Stimulated activated CD4-positive, alpha-beta T cell treated with anti-CD3 and anti-CD28 coated beads, Interleukin-1b, Interleukin-23, amount 100 ng/mL, for 48 hours (primary cell): ENCODE measurements around the gene TIA1.
"Not testable (repeated sequence)": the region's sequence is repeated elsewhere in the genome, so short reads cannot be mapped to it uniquely, and the experiment has no call there.

Source experiments
- DNase-seq: peaks from one replicate; pipeline ENCODE4 v3.0.0-alpha.2; 2020

TIA1 gene

GRCh38 chr2:70214953-70215549 lies 33.4 kb downstream of the TIA1 start:
- DNase-seq, result no peak

GRCh38 chr2:70214365-70214764 lies 34.1 kb downstream of the TIA1 start:
- no peak for DNase-seq

DNA sequence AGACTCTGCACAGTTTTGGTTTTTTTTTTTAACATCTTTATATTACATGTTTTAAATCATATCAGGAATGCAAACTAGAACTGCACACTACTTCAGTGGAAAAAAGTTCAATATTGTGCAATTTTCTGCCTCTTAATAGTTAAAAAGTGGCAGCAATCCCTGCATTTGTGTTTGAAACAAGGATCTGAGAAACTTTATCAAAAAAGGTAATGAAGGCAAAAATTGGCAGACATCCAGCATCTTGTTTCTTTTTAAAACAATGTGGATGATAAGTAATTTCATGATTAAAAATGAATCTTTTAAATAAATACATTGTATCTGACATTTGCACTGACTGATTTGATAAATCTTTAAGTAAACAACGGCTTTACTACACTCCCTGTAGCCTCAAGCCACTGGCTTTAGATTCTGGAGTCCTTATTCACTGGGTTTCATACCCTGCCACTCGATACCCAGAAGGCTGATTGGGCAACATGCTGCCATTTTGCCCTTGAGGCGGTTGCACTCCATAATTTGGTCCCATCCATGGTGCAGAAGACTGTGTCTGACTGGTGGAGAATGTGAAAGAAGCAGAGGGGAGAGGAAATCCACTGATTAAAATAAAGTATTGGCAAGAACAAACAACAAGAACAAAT lies 36.0 kb downstream of the TIA1 start:
- DNase-seq, result no peak

DNA sequence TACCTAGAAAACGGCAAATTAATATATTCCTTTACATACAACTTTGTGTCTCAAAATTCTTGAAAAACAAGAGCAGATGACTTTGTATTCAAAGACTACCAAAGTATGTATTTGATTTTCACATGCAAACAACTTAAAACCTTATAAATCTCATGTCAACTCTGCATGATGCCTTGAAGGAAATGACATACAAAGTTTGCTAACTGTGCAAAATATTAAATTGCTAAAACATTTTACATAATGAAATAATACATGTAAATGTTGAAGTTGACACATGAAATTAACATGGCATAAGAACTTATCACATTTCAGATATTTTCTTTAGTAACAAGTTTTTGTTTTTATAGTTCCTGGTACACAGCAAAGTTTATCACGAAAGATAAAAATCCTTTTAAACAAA lies 36.8 kb downstream of the TIA1 start:
- no peak for DNase-seq

GRCh38 chr2:70204452-70204851 lies 44.0 kb downstream of the TIA1 start:
- DNase-seq, result no peak

DNA sequence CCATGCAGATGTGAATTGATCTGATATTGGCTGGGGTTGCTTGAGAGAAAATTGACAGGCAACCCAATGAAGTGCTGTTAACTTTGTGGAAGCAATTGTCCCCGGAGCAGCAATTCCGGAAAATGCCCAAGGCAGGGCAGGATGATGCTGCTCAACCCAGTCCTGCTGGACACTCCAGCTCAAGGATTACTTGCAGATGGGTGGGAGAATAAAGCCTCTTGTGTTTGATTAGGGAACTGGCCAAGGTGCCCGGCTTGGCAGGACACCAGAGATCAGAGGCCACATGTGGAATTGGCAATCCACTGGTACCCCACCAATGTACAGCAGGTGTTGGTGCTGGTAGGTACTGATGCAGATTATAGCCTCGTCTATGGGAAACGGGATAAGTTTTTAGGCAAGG lies 45.3 kb downstream of the TIA1 start:
- DNase-seq, result no peak

- DNase-seq, result no peak
Measured at GRCh38 chr2:70202236-70202806, 46.1 kb downstream of the TIA1 start.

GRCh38 chr2:70201831-70202230 lies 46.6 kb downstream of the TIA1 start:
- no peak for DNase-seq

- DNase-seq, result no peak
Measured at GRCh38 chr2:70201225-70201768, 47.1 kb downstream of the TIA1 start.

- no peak for DNase-seq
Measured at GRCh38 chr2:70199320-70199864, 49.0 kb downstream of the TIA1 start.

GRCh38 chr2:70192516-70192915 lies 55.9 kb downstream of the TIA1 start:
- DNase-seq, result no peak

DNA sequence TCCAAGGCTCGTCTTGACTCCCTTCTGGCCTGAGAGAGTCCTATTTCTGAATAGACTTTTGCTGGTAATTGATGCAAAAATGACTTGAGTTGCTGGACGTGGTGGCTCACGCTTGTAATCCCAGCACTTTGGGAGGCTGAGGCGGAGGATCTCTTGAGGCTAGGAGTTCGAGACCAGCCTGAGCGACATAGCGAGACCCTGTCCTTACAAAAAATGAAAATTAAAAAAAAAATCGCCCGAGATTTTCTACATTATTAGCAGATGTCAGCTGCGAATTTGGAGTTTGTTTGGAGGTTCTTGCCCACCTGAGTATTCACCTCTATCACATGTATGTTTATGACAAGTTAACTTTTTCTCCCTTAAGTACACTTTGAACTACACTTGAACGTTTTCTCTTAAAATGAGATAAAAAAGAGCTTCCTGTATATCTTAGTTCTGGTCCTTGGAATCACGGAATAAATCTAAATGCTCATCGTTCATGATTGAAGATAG lies 57.1 kb downstream of the TIA1 start:
- no peak for DNase-seq

DNA sequence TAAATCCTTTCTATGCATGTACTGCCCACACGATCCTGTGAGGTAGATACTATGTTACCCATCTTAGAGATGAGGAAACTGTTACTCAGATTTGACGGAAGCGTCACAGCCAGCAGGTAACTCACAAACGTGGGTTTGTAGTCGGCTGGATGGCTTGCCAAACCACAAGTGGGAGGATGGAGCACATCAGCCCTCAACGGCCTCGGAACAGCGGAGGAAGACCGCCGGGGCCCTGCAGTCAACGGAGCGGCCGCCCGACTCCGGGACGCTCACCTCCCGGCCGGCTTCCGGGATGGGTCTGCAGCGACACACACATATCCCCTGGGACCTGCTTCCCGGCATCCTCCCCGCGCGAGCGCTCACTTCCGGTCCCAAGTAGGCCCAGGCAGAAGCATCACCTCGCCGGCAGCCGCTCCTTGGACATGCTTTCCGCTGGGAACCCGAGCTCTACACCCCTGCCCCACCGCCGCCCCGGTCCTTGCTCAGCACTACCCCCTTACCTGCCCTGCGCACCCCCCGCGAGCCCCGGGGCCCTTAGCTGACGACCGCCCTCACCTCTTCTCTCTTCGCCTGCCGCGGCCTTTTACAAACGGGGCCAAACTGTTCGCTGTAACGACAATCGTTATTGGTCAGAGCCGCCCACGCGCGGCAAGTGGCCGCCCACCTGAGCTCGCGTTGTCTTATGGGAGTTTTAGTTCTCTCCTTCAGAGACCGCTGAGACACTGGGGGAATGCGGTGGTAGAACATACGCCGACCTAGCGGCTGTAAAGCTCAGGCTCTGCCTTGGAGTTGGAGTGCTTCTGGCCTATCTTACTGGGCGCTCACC lies 57.8 kb downstream of the TIA1 start, which contains the start of gene C2orf42:
TSS of gene C2orf42 (minus strand) at position 602 of the 826 bp plus-strand sequence. CDS start 9,034 bp downstream, outside the sequence.
- peak; percentile 98 for DNase-seq

GRCh38 chr2:70188460-70188859 lies 60.0 kb downstream of the TIA1 start:
- no peak for DNase-seq

GRCh38 chr2:70187170-70187569 lies 61.3 kb downstream of the TIA1 start:
- not testable (repeated sequence) for DNase-seq

DNA sequence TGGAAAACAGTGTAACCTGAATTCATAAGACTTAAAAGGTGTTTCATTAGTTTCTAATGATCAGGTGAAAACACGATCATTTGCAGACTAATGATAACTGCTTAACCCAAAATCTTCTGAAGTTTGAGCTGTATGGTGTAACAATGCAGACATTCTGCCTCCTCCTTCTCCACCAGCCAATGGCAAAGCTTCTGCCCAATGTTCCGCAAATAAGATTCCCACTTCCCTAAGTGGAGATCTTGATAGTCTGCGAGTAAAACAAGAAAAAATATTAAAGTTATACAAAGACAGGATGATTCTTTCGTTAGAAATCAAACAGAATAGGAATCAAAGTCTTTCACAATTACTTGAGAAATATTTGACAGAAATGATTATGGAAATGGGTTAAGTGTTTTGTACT lies 65.7 kb downstream of the TIA1 start:
- no peak for DNase-seq

DNA sequence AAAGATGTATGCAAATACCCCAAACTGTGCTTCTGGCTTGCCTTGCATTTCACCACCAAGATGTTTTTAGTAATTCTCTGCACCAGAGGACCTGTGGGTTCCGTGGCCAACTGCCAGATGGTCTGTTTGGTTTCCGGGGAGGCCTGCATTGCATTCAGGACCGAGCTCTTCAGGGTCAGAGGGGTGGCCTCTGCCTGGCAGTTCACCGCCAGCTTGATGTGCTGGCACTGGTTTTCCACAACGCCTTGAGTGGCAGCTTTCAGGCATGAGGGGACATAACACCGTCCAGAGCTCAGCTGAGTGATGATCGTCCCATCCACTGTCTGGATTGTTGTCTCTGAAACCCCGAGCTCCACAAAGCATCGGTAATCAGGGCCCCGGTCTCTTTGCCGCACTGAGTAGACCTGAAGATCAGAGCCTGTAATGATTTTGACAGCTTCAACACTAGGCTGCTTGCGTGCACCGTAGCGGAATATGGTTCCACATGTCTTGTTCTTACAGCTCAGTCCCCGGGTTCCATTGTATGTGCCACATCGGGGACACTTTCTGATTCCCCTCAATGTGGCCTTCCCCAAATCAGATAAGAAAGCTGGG lies 67.0 kb downstream of the TIA1 start:
- DNase-seq, result no peak

- DNase-seq, result no peak
Measured at GRCh38 chr2:70173520-70173919, 74.9 kb downstream of the TIA1 start.

DNA sequence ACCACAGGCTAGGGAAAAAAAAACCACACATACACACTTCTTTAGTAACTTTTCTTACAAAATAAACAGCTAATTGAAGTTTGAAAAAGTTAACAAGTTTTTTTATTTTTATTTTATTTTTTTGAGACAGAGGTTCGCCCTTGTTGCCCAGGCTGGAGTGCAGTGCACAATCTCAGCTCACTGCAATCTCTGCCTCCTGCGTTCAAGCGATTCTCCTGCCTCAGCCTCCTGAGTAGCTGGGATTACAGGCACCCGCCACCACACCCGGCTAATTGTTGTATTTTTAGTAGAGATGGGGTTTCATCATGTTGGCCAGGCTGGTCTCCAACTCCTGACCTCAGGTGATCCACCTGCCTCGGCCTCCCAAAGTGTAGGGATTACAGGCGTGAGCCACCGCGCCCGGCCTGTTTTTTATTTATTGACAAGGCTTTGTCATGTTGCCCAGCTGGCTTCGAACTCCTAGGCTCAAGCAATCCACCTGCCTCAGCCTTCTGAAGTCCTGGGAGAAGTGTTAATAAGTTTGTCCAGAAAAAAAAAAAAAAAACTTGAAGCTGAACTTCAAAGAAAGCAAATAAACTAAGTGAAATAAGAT lies 78.7 kb downstream of the TIA1 start:
- not testable (repeated sequence) for DNase-seq

GRCh38 chr2:70161069-70161534 lies 87.3 kb downstream of the TIA1 start:
- DNase-seq, result no peak

GRCh38 chr2:70160545-70160944 lies 87.9 kb downstream of the TIA1 start:
- no peak for DNase-seq
